Fibroblast of mammary gland (primary cell): Measurements from ENCODE around the gene TNNI3K.

Source experiments
- DNase-seq: peaks from one replicate; pipeline ENCODE4 v3.0.0-alpha.2; 2010; ENCODE audit warnings: low read depth
- H3K4me3 ChIP-seq: 2 replicates; pipeline ENCODE4 v1.5.1; 2011; ENCODE audit warnings: low read depth, mild to moderate bottlenecking, low read length, moderate library complexity; ENCODE audit not compliant: control insufficient read depth
- TF ChIP-seq, protein P1 (sequence below): conservative IDR thresholded peaks from 2 replicates; pipeline ENCODE4 v1.5.1; 2011; ENCODE audit warnings: low read depth, low read length, inconsistent platforms; ENCODE audit not compliant: control insufficient read depth, insufficient read depth

Gene TNNI3K, protein sequence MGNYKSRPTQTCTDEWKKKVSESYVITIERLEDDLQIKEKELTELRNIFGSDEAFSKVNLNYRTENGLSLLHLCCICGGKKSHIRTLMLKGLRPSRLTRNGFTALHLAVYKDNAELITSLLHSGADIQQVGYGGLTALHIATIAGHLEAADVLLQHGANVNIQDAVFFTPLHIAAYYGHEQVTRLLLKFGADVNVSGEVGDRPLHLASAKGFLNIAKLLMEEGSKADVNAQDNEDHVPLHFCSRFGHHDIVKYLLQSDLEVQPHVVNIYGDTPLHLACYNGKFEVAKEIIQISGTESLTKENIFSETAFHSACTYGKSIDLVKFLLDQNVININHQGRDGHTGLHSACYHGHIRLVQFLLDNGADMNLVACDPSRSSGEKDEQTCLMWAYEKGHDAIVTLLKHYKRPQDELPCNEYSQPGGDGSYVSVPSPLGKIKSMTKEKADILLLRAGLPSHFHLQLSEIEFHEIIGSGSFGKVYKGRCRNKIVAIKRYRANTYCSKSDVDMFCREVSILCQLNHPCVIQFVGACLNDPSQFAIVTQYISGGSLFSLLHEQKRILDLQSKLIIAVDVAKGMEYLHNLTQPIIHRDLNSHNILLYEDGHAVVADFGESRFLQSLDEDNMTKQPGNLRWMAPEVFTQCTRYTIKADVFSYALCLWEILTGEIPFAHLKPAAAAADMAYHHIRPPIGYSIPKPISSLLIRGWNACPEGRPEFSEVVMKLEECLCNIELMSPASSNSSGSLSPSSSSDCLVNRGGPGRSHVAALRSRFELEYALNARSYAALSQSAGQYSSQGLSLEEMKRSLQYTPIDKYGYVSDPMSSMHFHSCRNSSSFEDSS

DNA sequence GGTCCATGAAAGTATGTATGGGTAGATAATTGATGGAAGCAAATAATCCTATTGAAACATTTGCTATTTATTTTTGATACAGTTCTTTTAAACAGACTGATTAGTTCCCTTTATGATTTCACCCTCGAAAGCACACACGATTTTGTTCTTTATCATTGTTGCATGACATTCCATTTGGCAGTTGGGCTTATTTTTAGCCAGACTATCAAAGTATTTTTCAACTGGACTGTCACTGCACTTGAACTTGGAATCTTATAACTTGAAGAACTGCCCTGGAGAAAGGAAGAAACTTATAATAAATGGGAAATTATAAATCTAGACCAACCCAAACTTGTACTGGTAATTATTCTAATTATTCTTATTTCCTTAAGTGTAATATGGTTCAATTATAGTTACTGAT is at the start of gene TNNI3K:
Gene TNNI3K (plus strand): TSS at position 235 of the 400 bp plus-strand sequence. CDS start 65 bp downstream, at position 300.
- H3K4me3 ChIP-seq, result no peak within 1 kb of the TSS
- TF ChIP-seq, protein P1, sequence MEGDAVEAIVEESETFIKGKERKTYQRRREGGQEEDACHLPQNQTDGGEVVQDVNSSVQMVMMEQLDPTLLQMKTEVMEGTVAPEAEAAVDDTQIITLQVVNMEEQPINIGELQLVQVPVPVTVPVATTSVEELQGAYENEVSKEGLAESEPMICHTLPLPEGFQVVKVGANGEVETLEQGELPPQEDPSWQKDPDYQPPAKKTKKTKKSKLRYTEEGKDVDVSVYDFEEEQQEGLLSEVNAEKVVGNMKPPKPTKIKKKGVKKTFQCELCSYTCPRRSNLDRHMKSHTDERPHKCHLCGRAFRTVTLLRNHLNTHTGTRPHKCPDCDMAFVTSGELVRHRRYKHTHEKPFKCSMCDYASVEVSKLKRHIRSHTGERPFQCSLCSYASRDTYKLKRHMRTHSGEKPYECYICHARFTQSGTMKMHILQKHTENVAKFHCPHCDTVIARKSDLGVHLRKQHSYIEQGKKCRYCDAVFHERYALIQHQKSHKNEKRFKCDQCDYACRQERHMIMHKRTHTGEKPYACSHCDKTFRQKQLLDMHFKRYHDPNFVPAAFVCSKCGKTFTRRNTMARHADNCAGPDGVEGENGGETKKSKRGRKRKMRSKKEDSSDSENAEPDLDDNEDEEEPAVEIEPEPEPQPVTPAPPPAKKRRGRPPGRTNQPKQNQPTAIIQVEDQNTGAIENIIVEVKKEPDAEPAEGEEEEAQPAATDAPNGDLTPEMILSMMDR, result no peak
- DNase-seq, result no peak

DNA sequence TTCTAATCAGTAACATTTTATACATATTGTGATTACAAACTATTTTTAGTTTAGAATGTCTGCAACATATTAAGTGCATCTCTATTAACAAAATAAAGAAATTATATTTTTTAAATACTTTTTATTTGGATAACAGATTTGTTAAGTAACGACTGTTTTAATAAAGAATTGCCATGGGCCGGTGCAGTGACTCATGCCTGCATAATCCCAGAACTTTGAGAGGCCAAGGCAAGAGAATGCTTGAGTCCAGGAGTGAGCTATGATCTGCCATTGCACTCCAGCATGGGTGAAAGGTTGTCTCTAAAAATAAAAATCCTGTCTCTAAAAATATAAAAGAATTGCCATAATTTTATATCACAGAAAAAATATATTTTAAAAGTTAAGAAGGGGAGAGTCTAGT is 41.3 kb upstream of the TNNI3K start:
- H3K4me3 ChIP-seq, result no peak overlapping the region
- TF ChIP-seq, protein P1, result no peak
- peak; percentile 70 for DNase-seq

DNA sequence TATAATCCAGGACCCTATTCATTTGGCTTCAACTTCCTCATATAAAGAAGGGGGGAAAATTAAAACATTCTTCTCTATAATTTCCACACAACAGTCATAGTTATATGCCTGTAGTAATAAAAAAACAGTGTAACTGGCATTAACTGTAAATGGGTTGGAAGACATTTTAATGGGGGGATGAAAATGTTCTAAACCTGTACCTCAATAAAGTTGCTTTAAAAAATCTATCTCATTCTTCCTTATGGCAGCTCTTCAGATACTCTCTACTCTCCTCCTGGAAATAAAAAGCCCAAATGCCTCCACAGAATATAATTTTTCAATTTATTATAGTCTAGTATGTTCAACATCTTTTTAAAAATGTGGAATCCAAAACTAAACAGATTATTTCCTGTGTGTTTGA is 39.8 kb upstream of the TNNI3K start:
- no peak for DNase-seq

DNA sequence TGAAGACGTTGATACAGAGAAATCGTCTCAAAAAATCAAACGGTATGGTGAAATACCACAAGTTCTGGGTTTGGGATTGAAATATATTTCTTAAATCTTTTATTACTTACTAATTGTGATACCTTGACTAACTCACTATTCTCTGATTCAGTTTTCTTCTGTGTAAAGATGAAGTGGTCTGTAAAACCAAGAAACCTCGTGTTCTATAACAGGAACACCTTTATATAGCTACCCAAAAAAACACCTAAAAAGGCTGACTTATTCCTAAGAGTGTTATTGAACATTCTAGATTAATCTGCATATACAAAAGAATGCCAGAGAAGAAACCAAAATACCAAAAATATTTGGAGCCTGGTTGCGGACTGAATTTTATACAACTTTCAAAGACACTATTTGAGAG is 37.9 kb upstream of the TNNI3K start:
- DNase-seq, result no peak
- H3K4me3 ChIP-seq, result peak overlapping the region; percentile 87
- TF ChIP-seq, protein P1, result no peak

More for the DNA sequence above, 39.8 kb upstream of the TNNI3K start:
- TF ChIP-seq, protein P1, result no peak
- no peak overlapping the region for H3K4me3 ChIP-seq

DNA sequence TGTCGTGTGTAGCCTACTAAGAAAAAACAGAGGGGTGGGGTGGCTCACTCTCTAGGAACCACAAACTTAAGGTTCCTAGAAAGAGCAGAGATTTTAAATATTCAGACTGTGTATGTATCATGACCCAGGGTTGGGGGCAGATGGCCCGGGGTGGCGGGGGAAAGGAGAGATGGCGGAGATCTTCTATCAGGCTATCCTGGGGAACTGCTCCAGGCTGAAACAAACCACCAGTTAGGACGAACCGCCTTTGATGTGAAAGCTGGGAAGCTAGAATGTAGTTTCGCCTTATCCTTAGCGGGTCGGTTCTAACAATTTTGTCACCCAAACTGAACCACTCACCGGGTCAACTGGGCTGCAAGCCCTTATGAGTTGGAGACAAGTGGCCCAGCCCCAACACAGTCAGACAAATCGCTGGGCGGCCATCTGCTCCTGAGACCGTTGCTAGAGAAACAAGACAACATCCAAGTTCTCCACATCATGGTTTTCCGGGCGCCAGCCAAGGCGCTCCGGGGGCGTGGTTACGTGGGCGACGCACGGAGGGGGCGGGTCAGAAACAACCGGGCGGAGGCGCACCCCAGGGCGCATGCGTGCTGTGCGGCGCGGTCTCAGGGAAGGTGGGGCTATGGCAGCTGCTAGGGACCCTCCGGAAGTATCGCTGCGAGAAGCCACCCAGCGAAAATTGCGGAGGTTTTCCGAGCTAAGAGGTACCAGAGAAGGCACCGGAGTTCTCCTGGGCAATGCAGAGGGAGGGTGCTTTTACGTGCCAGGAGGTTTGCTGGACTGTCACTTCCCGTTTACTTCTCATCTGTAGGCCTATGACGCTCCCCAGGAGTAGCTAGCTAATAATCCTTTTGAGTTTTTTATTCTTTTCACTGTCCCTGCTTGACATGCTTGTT is 37.3 kb upstream of the TNNI3K start, which contains the start of the genes FPGT and LRRIQ3:
Gene FPGT (plus strand): TSS at position 586 of the 896 bp plus-strand sequence. CDS start 37 bp downstream, at position 623.
Gene LRRIQ3 (minus strand): TSS at position 520 of the 896 bp plus-strand sequence. CDS start 14,492 bp downstream, outside the sequence.
- DNase-seq, result peak; percentile 93
- TF ChIP-seq, protein P1, result no peak
- peak within 1 kb of the TSS; percentile 87 for H3K4me3 ChIP-seq

DNA sequence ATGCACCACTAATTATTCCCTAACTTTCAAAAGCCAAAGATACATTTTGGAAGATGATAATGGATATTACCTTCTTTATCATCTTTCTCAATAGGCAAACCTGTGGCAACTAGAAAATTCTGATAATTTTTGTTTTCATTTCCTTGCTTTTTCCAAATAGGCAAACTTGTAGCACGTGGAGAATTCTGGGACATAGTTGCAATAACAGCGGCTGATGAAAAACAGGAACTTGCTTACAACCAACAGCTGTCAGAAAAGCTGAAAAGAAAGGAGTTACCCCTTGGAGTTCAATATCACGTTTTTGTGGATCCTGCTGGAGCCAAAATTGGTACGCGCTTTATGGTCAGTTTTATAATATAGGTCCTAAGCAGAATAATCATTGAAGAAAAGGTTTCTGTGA is 35.7 kb upstream of the TNNI3K start:
- TF ChIP-seq, protein P1, result no peak
- no peak overlapping the region for H3K4me3 ChIP-seq
- DNase-seq, result no peak
